ENCODE measurements around the gene MSL3.

DNA sequence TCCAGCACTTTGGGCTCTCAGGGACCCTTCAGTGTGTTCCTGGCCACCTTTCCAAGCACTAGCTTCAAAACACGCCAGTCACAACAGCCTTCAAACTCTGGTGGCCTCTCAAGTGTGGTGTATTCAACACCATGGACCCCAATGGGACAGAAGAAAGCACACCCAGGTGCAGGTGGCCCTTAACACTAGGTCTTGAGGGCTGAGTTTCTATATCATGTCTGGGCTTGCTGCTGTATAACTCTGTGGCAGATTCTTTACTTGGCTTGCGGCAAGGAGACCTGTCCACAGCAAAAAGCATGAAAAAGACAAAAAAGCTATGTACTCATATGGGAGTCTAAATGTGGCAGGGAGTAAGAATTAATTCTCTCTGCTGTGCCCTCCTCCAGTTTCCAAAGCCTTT lies 23.1 kb downstream of the MSL3 start:
- TF ChIP-seq POLR2AphosphoS5 (IDR thresholded peaks at IDR 0.05): no peak
- TF ChIP-seq, protein P1, sequence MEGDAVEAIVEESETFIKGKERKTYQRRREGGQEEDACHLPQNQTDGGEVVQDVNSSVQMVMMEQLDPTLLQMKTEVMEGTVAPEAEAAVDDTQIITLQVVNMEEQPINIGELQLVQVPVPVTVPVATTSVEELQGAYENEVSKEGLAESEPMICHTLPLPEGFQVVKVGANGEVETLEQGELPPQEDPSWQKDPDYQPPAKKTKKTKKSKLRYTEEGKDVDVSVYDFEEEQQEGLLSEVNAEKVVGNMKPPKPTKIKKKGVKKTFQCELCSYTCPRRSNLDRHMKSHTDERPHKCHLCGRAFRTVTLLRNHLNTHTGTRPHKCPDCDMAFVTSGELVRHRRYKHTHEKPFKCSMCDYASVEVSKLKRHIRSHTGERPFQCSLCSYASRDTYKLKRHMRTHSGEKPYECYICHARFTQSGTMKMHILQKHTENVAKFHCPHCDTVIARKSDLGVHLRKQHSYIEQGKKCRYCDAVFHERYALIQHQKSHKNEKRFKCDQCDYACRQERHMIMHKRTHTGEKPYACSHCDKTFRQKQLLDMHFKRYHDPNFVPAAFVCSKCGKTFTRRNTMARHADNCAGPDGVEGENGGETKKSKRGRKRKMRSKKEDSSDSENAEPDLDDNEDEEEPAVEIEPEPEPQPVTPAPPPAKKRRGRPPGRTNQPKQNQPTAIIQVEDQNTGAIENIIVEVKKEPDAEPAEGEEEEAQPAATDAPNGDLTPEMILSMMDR (IDR thresholded peaks at IDR 0.05; ENCODE audit: poor library complexity, severe bottlenecking): no peak
- no peak for TF ChIP-seq RAD21 (conservative IDR thresholded peaks at IDR 0.05)
- no peak for TF ChIP-seq EZH2 (IDR thresholded peaks at IDR 0.05; ENCODE audit: borderline replicate concordance, insufficient read depth, low read length, poor library complexity, severe bottlenecking)

Measured in neural cell (in vitro differentiated cells).